Activated CD4-positive, alpha-beta T cell treated with anti-CD3 and anti-CD28 coated beads, Interleukin-2, amount 10 ng/mL, durations not matched to agents 7 days and 5 days (primary cell): Measurements from ENCODE around the gene ABCG8. TPM values are rescaled to one million over a fixed set of nuclear protein-coding genes. Genes with fewer than 3 reads are reported as not detected.

Experiments
- CTCF ChIA-PET: fragments of 350-600 bp; sonication (Branson Sonifier 250); formaldehyde crosslinking; loops from one replicate; lab custom pipeline; 2021; ENCODE audit warnings: antibody characterized with exemption; lab: Charles Lee
- POLR2A ChIA-PET: fragments of 350-600 bp; sonication (Branson Sonifier 250); formaldehyde crosslinking; loops from one replicate; lab custom pipeline; 2021; ENCODE audit warnings: antibody characterized with exemption; lab: Charles Lee
- DNase-seq: peaks from one replicate; pipeline ENCODE4 v3.0.0-alpha.2; 2020
- H3K27ac Mint-ChIP-seq: one replicate; pipeline ENCODE4 v1.8.0; 2021; ENCODE audit warnings: mild to moderate bottlenecking, moderate library complexity, mixed read lengths
- H3K27me3 Mint-ChIP-seq: one replicate; pipeline ENCODE4 v1.8.0; 2021; ENCODE audit warnings: mixed read lengths
- H3K36me3 Mint-ChIP-seq: one replicate; pipeline ENCODE4 v1.8.0; 2021; ENCODE audit warnings: low read depth, mixed read lengths
- H3K4me1 Mint-ChIP-seq: one replicate; pipeline ENCODE4 v1.8.0; 2021; ENCODE audit warnings: mixed read lengths
- H3K4me3 Mint-ChIP-seq: one replicate; pipeline ENCODE4 v1.8.0; 2021; ENCODE audit warnings: mild to moderate bottlenecking, moderate library complexity, mixed read lengths
- H3K9me3 Mint-ChIP-seq: one replicate; pipeline ENCODE4 v1.8.0; 2021; ENCODE audit warnings: mixed read lengths
- total RNA-seq, 2 experiments: library from RNA; stranded (reverse); gene quantifications; one replicate each; pipeline ENCODE4 v1.2.3, GENCODE V29; 2021

ABCG8 gene
- total RNA-seq, 2 experiments from 2014 or later = not detected

- CTCF ChIA-PET = interaction anchor here (0.9 kb wide), 1 partner anchor 19 kb away, joined by 4 read pairs; no protein-coding TSS in a partner anchor
- peaks cover 26% of the 10 kb centered on the region for H3K36me3 Mint-ChIP-seq
- no peaks in the 10 kb centered on the region for H3K4me1 Mint-ChIP-seq
- H3K9me3 Mint-ChIP-seq = no peaks in the 10 kb centered on the region
- H3K27ac Mint-ChIP-seq = no peak overlapping the region
- no peak for DNase-seq
- no peak overlapping the region for H3K4me3 Mint-ChIP-seq
- no peaks in the 10 kb centered on the region for H3K27me3 Mint-ChIP-seq
- POLR2A ChIA-PET = no interaction called here
Observed at GRCh38 chr2:43885132-43885632, 46.4 kb downstream of the ABCG8 start.

GRCh38 chr2:43887176-43887575, 48.4 kb downstream of the ABCG8 start:
- DNase-seq = no peak

GRCh38 chr2:43889416-43889815, 50.6 kb downstream of the ABCG8 start:
- Mint-ChIP-seq H3K4me3 (no peak overlapping the region), H3K27me3 (no peaks in the 10 kb centered on the region), H3K4me1 (no peaks in the 10 kb centered on the region), H3K27ac (no peak overlapping the region), H3K9me3 (no peaks in the 10 kb centered on the region), H3K36me3 (peaks cover 50% of the 10 kb centered on the region)
- ChIA-PET POLR2A (no interaction called here), CTCF (no interaction called here)
- no peak for DNase-seq

More at GRCh38 chr2:43887176-43887575, 48.4 kb downstream of the ABCG8 start:
- POLR2A ChIA-PET = no interaction called here
- no peaks in the 10 kb centered on the region for H3K27me3 Mint-ChIP-seq
- H3K36me3 Mint-ChIP-seq = peaks cover 36% of the 10 kb centered on the region
- H3K27ac Mint-ChIP-seq = no peak overlapping the region
- H3K4me1 Mint-ChIP-seq = no peaks in the 10 kb centered on the region
- no peak overlapping the region for H3K4me3 Mint-ChIP-seq
- CTCF ChIA-PET = no interaction called here
- H3K9me3 Mint-ChIP-seq = no peaks in the 10 kb centered on the region

GRCh38 chr2:43890855-43891254, 52.1 kb downstream of the ABCG8 start:
- H3K36me3 Mint-ChIP-seq = peaks cover 56% of the 10 kb centered on the region
- CTCF ChIA-PET = no interaction called here
- no peak for DNase-seq

GRCh38 chr2:43894743-43895142, 56.0 kb downstream of the ABCG8 start:
- Mint-ChIP-seq H3K27ac (no peak overlapping the region), H3K27me3 (no peaks in the 10 kb centered on the region), H3K36me3 (peaks cover 63% of the 10 kb centered on the region), H3K9me3 (no peaks in the 10 kb centered on the region), H3K4me3 (no peak overlapping the region), H3K4me1 (no peaks in the 10 kb centered on the region)
- CTCF ChIA-PET = no interaction called here
- DNase-seq = no peak
- POLR2A ChIA-PET = no interaction called here

More at GRCh38 chr2:43890855-43891254, 52.1 kb downstream of the ABCG8 start:
- no peak overlapping the region for H3K27ac Mint-ChIP-seq
- H3K9me3 Mint-ChIP-seq = no peaks in the 10 kb centered on the region
- no peaks in the 10 kb centered on the region for H3K4me1 Mint-ChIP-seq
- no peak overlapping the region for H3K4me3 Mint-ChIP-seq
- H3K27me3 Mint-ChIP-seq = no peaks in the 10 kb centered on the region
- POLR2A ChIA-PET = no interaction called here

GRCh38 chr2:43896906-43897305, 58.1 kb downstream of the ABCG8 start:
- DNase-seq = no peak
- H3K9me3 Mint-ChIP-seq = no peaks in the 10 kb centered on the region
- no peaks in the 10 kb centered on the region for H3K4me1 Mint-ChIP-seq
- no peaks in the 10 kb centered on the region for H3K27me3 Mint-ChIP-seq
- POLR2A ChIA-PET = no interaction called here
- CTCF ChIA-PET = interaction anchor here (0.5 kb wide), 1 partner anchor 1237 kb away, joined by 4 read pairs; no protein-coding TSS in a partner anchor
- H3K27ac Mint-ChIP-seq = no peak overlapping the region
- H3K36me3 Mint-ChIP-seq = peaks cover 54% of the 10 kb centered on the region
- no peak overlapping the region for H3K4me3 Mint-ChIP-seq

GRCh38 chr2:43897492-43897891, 58.7 kb downstream of the ABCG8 start:
- H3K36me3 Mint-ChIP-seq = peaks cover 50% of the 10 kb centered on the region
- no peaks in the 10 kb centered on the region for H3K4me1 Mint-ChIP-seq
- H3K9me3 Mint-ChIP-seq = no peaks in the 10 kb centered on the region
- DNase-seq = no peak
- CTCF ChIA-PET = interaction anchor here (0.5 kb wide), 1 partner anchor 1238 kb away, joined by 4 read pairs; no protein-coding TSS in a partner anchor
- no peaks in the 10 kb centered on the region for H3K27me3 Mint-ChIP-seq
- POLR2A ChIA-PET = no interaction called here
- no peak overlapping the region for H3K4me3 Mint-ChIP-seq
- H3K27ac Mint-ChIP-seq = no peak overlapping the region

GRCh38 chr2:43898134-43898837, 59.5 kb downstream of the ABCG8 start:
- H3K9me3 Mint-ChIP-seq = no peaks in the 10 kb centered on the region
- no peaks in the 10 kb centered on the region for H3K27me3 Mint-ChIP-seq
- no peak overlapping the region for H3K27ac Mint-ChIP-seq
- H3K4me1 Mint-ChIP-seq = no peaks in the 10 kb centered on the region
- no peak for DNase-seq
- H3K36me3 Mint-ChIP-seq = peaks cover 50% of the 10 kb centered on the region
- CTCF ChIA-PET = no interaction called here
- POLR2A ChIA-PET = no interaction called here
- no peak overlapping the region for H3K4me3 Mint-ChIP-seq

GRCh38 chr2:43898838-43899346, 60.1 kb downstream of the ABCG8 start:
- H3K4me1 Mint-ChIP-seq = no peaks in the 10 kb centered on the region
- H3K4me3 Mint-ChIP-seq = no peak overlapping the region
- no peak overlapping the region for H3K27ac Mint-ChIP-seq
- H3K27me3 Mint-ChIP-seq = no peaks in the 10 kb centered on the region
- POLR2A ChIA-PET = no interaction called here
- CTCF ChIA-PET = no interaction called here
- H3K36me3 Mint-ChIP-seq = peaks cover 46% of the 10 kb centered on the region
- DNase-seq = no peak
- no peaks in the 10 kb centered on the region for H3K9me3 Mint-ChIP-seq

- H3K4me1 Mint-ChIP-seq = no peaks in the 10 kb centered on the region
- DNase-seq = no peak
- H3K4me3 Mint-ChIP-seq = no peak overlapping the region
- no peaks in the 10 kb centered on the region for H3K27me3 Mint-ChIP-seq
- ChIA-PET CTCF (no interaction called here), POLR2A (no interaction called here)
- peaks cover 45% of the 10 kb centered on the region for H3K36me3 Mint-ChIP-seq
- H3K27ac Mint-ChIP-seq = no peak overlapping the region
- H3K9me3 Mint-ChIP-seq = no peaks in the 10 kb centered on the region
Observed at GRCh38 chr2:43899589-43899988, 60.8 kb downstream of the ABCG8 start.

- Mint-ChIP-seq H3K4me1 (peaks cover 5% of the 10 kb centered on the region), H3K36me3 (peaks cover 30% of the 10 kb centered on the region), H3K9me3 (no peaks in the 10 kb centered on the region), H3K4me3 (no peak overlapping the region), H3K27me3 (no peaks in the 10 kb centered on the region), H3K27ac (no peak overlapping the region)
- CTCF ChIA-PET = no interaction called here
- no peak for DNase-seq
- POLR2A ChIA-PET = no interaction called here
Observed at GRCh38 chr2:43905371-43905803, 66.6 kb downstream of the ABCG8 start.

- no peak overlapping the region for H3K4me3 Mint-ChIP-seq
- ChIA-PET CTCF (no interaction called here), POLR2A (no interaction called here)
- no peak for DNase-seq
- no peaks in the 10 kb centered on the region for H3K9me3 Mint-ChIP-seq
- H3K27ac Mint-ChIP-seq = no peak overlapping the region
- no peaks in the 10 kb centered on the region for H3K27me3 Mint-ChIP-seq
- peaks cover 5% of the 10 kb centered on the region for H3K4me1 Mint-ChIP-seq
- peaks cover 29% of the 10 kb centered on the region for H3K36me3 Mint-ChIP-seq
Observed at GRCh38 chr2:43905871-43906270, 67.1 kb downstream of the ABCG8 start.

GRCh38 chr2:43906448-43907109, 67.8 kb downstream of the ABCG8 start:
- CTCF ChIA-PET = no interaction called here
- Mint-ChIP-seq H3K36me3 (peaks cover 32% of the 10 kb centered on the region), H3K27ac (no peak overlapping the region), H3K4me3 (no peak overlapping the region), H3K9me3 (no peaks in the 10 kb centered on the region), H3K27me3 (no peaks in the 10 kb centered on the region), H3K4me1 (peaks cover 5% of the 10 kb centered on the region)
- POLR2A ChIA-PET = no interaction called here
- no peak for DNase-seq
